A549 treated with dexamethasone at 1 μM for 4 hours (cell line): ENCODE measurements around the gene TSPYL4. TPM values are rescaled to one million over a fixed set of nuclear protein-coding genes. Genes with fewer than 3 reads are reported as not detected.

Source experiments
- total RNA-seq: library from RNA; stranded (reverse); fragments of 200-300 nt; extraction: Qiagen RNA extraction; gene quantifications from 5 replicates; pipeline ENCODE4 v1.2.3, GENCODE V29; 2022

The TSPYL4 gene
- 2.7 to 3.6 TPM (median 3.4 TPM) in 5 replicates for total RNA-seq

DNA sequence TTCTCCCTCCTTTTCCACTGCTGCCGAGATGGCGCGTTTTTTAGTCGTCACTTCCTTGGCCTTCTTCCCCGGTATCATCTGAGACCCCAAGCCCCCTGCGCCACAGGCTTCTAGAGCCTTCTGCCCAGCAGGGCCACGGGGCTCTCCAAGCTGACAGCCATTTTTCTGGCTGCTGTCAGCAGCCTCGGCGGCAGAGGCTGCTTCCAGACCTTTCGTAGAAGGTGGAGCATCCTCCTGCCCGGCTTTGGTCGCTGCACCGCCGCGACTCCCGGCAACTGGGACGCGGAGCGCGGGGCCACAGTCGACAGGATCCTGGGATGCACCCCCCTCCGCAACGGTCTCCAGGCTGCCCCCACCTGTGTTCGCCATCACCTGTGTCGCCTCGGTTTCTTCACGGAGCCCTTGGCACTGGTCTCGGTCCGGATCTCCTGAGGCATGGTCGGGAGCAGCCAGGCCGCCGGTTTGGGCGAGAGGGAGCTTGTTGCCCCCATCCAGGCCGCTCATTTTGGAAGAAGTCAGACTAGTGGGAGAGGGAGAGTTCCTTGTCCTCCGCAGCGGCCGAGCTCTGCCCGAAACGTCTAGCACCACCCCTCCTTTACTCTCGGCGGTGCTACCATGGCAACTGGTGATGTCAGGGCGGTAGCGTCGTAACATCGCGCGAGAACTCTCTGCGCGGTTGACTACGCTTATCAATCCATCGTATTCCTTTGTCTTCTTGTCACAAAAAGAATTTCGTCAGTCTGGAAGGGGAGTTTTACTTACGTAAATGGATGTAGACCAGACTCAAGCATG lies at the start of gene TSPYL4:
Gene TSPYL4, minus strand, starts transcription at position 571 of the 792 bp plus-strand sequence. Its CDS starts 67 bp downstream, at position 504.

DNA sequence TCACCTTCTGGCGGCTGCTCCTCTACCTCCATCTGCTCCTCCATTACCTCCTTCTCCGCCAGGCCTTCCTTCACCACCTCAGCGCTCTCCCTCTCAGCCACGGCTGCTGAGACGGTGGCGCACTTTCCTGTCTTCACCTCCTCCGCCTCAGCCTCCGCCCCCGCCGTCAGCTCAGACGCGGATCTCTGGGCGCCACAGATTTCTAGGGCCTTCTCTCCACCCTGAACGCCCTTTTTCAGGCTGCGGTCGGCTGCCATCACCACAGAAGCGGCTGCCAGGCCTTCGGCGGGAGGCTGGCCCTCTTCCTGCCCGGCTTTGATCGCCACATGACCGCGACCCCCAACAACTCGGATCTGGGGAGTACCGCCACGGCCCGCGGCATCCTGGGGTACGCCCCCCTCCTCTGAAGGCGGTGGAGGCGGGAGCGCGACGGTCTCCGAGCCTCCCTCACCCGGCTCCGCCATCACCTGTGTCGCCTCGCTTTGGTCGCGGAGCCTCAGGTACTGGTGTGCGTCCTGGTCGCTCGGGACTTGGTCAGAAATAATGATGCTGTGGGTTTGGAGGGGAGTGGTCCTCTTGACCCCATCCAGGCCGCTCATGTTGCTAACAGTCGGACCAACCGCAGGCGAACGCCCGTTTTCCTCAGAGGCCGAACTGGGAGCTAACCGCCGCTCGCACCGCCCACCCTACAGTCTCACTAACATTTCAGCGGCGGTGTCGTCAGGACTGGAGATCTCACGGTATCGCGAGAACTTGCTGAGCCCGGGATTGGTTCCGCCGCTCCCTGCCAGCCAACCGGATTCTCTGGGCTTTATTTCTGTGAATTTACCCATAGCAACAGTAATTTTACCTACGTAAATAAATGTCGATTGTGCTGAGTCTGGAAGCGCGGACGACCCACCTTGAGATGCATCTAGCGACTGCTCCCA lies 25.6 kb upstream of the TSPYL4 start, which contains the start of gene TSPYL1:
Gene TSPYL1, minus strand, starts transcription at position 699 of the 929 bp plus-strand sequence. Its CDS starts 100 bp downstream, at position 599.

Other genes with a start within 250 kb of the TSPYL4 start
- gene FRK, start 193.2 kb downstream of the TSPYL4 start, total RNA-seq = 1.1 to 2.0 TPM (median 1.6 TPM) in 5 replicates
- gene NT5DC1, start 153.2 kb downstream of the TSPYL4 start, total RNA-seq = 24.3 to 31.9 TPM (median 27.6 TPM) in 5 replicates
- 0.03 to 0.05 TPM (median 0.05 TPM) in 3 of 5 replicates, not detected in the others for gene COL10A1, start 127.9 kb downstream of the TSPYL4 start, total RNA-seq
- gene TSPYL1, start 25.9 kb upstream of the TSPYL4 start, total RNA-seq = 28.4 to 32.9 TPM (median 32.3 TPM) in 5 replicates
- 11.9 to 15.7 TPM (median 13.7 TPM) in 5 replicates for gene DSE, start 116.9 kb upstream of the TSPYL4 start, total RNA-seq
- gene CALHM6, start 207.3 kb upstream of the TSPYL4 start, total RNA-seq = 0.21 TPM in 1 of 5 replicates, not detected in the others